ENCODE measurements around the gene FAM53C.

DNA sequence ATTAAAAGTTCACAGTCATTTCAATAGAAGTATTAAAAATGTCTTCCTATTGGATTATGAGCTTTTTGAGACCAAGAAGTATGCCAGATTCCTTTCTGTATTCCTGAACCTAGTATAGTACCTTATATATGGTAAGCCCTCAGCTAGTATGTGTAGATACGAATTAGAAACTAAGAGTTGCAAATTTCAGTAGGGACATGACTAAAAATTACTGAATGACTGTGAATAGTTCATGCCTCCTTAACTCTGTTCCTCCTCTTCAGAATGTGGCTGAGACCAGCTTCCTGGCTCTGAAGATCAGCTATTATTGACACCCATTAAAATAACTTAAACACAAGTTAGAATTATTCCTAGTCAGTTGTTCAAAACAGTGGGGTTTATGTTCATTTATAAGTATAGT, 34.2 kb downstream of the FAM53C start:
- TF ChIP-seq POLR2A (IDR thresholded peaks at IDR 0.05; ENCODE audit: low read depth, low read length) (no peak), MYC (IDR thresholded peaks at IDR 0.05; ENCODE audit: low read depth, low read length) (no peak), FOS (IDR thresholded peaks at IDR 0.05; ENCODE audit: borderline replicate concordance, insufficient read depth, low read length) (no peak)
- TF ChIP-seq, protein P1, sequence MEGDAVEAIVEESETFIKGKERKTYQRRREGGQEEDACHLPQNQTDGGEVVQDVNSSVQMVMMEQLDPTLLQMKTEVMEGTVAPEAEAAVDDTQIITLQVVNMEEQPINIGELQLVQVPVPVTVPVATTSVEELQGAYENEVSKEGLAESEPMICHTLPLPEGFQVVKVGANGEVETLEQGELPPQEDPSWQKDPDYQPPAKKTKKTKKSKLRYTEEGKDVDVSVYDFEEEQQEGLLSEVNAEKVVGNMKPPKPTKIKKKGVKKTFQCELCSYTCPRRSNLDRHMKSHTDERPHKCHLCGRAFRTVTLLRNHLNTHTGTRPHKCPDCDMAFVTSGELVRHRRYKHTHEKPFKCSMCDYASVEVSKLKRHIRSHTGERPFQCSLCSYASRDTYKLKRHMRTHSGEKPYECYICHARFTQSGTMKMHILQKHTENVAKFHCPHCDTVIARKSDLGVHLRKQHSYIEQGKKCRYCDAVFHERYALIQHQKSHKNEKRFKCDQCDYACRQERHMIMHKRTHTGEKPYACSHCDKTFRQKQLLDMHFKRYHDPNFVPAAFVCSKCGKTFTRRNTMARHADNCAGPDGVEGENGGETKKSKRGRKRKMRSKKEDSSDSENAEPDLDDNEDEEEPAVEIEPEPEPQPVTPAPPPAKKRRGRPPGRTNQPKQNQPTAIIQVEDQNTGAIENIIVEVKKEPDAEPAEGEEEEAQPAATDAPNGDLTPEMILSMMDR (IDR thresholded peaks at IDR 0.05; ENCODE audit: extremely low read depth in 1 of 2, insufficient read depth in 1 of 2, low read depth in 1 of 2, low read length in 2 of 2), result no peak
- TF ChIP-seq, protein P2, sequence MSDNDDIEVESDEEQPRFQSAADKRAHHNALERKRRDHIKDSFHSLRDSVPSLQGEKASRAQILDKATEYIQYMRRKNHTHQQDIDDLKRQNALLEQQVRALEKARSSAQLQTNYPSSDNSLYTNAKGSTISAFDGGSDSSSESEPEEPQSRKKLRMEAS (IDR thresholded peaks at IDR 0.05; ENCODE audit: insufficient read depth, insufficient read length), result no peak
